ENCODE measurements around the gene EEIG1.

GRCh38 chr9:127944586-127945218 lies 36.1 kb downstream of the EEIG1 start:
- TF ChIP-seq CTCF (conservative IDR thresholded peaks at IDR 0.05) (no peak), EZH2 (IDR thresholded peaks at IDR 0.05; ENCODE audit: low read depth) (no peak)
